PC-3 (cell line): ENCODE results near the gene ERBB4.

Experiments
- CTCF ChIP-seq: fragments of 300-600 bp; sonication (generic); conservative IDR thresholded peaks from 2 replicates; pipeline ENCODE4 v1.5.1; 2017; ENCODE audit warnings: antibody characterized with exemption, low read depth, mild to moderate bottlenecking, low read length
- EZH2 ChIP-seq: fragments of 300-600 bp; sonication (generic); IDR thresholded peaks from one replicate; pipeline ENCODE4 v1.6.1; 2017; ENCODE audit warnings: antibody characterized with exemption, mild to moderate bottlenecking, low read length; ENCODE audit not compliant: unreplicated experiment
- EZH2phosphoT487 ChIP-seq: fragments of 300-600 bp; sonication (generic); IDR thresholded peaks from 2 replicates; pipeline ENCODE4 v1.6.1; 2018; ENCODE audit warnings: mild to moderate bottlenecking, antibody characterized with exemption, low read length, borderline replicate concordance

GRCh38 chr2:212146416-212146815 lies 392.2 kb downstream of the ERBB4 start:
- no peak for TF ChIP-seq CTCF
- no peak for TF ChIP-seq EZH2
- TF ChIP-seq EZH2phosphoT487, result no peak
